Spleen (tissue), 7 donors: ENCODE data around the gene TRUB1.

ENCODE experiments used
- POLR2A ChIP-seq, 3 donors: fragments of 450-650 bp; IDR thresholded peaks; one replicate each; pipeline ENCODE4 v1.5.1; 2017; ENCODE audit warnings: antibody characterized with exemption in 3 of 3, mild to moderate bottlenecking in 1 of 3
- TF ChIP-seq, protein P1 (sequence below), 11 experiments: fragments of 200-600 bp in 7 of 11; fragments of 450-650 bp in 4 of 11; sonication (generic) in 4 of 11; IDR thresholded peaks in 8 of 11; conservative IDR thresholded peaks in 3 of 11; 1 replicate in 7 of 11; 2 replicates in 4 of 11; pipeline versions ENCODE4 v1.4.0 to v1.8.0; 2016 to 2021; ENCODE audit warnings: antibody characterized with exemption in 11 of 11, inconsistent platforms in 4 of 11, mild to moderate bottlenecking in 1 of 11
- donor health status: DM: no; HTN: no; CAD: no; lungs with moderate emphysema.
- donor health status: DM: no; HTN: no; CAD: no.
- donor health status: DM: no; HTN: no; CAD: no.

GRCh38 chr10:115003396-115003795, 65.4 kb downstream of the TRUB1 start:
- TF ChIP-seq, protein P1, sequence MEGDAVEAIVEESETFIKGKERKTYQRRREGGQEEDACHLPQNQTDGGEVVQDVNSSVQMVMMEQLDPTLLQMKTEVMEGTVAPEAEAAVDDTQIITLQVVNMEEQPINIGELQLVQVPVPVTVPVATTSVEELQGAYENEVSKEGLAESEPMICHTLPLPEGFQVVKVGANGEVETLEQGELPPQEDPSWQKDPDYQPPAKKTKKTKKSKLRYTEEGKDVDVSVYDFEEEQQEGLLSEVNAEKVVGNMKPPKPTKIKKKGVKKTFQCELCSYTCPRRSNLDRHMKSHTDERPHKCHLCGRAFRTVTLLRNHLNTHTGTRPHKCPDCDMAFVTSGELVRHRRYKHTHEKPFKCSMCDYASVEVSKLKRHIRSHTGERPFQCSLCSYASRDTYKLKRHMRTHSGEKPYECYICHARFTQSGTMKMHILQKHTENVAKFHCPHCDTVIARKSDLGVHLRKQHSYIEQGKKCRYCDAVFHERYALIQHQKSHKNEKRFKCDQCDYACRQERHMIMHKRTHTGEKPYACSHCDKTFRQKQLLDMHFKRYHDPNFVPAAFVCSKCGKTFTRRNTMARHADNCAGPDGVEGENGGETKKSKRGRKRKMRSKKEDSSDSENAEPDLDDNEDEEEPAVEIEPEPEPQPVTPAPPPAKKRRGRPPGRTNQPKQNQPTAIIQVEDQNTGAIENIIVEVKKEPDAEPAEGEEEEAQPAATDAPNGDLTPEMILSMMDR (IDR thresholded peaks at IDR 0.05 in 8 of 11, conservative IDR thresholded peaks at IDR 0.05 in 3 of 11): no peak
- TF ChIP-seq POLR2A (IDR thresholded peaks at IDR 0.05): no peak
